Measurements from ENCODE around the gene RPN2.

The RPN2 gene

DNA sequence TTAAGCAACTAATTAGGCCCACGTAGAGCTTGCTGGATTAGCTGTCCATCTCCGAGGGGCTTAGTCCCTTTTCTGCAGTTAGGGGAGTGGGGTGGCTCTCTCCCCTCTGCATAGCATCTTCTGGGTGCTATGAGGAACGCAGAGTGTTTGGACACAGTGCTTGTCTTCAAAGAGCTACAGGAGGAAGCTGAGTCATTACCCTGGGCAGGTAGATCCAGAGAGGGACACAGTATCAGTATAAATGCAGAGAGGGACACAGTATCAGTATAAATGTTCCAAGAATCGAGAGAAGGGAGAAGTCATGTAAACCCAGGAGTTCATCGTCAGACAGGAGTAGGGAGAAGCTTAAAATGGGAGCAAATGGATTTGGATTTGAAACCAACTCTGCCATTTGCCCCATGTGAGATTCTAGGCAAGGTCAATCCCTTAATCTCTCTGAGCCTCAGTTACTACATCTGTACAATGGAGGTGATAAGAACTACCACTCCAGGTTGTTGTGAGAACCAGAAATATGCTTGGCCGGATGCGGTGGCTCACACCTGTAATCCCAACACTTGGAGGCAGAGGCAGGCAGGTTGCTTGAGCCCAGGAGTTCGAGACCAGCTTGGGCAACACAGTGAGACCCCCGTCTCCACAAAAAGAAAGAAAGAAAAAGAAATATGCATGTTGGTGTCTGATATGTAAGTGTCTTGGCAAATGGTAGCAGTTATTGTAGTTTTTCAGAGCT lies 88.0 kb downstream of the RPN2 start:
- no peak for TF ChIP-seq ZNF274 (IDR thresholded peaks at IDR 0.05; ENCODE audit: low read depth, low read length)
- no peak overlapping the region for H3K4me3 ChIP-seq (ENCODE audit: low read length)

GRCh38 chr20:37267667-37268313 lies 88.7 kb downstream of the RPN2 start:
- H3K4me3 ChIP-seq (ENCODE audit: low read length): no peak overlapping the region
- TF ChIP-seq ZNF274 (IDR thresholded peaks at IDR 0.05; ENCODE audit: low read depth, low read length): no peak

GRCh38 chr20:37270576-37271420 lies 91.7 kb downstream of the RPN2 start:
- TF ChIP-seq ZNF274 (IDR thresholded peaks at IDR 0.05; ENCODE audit: low read depth, low read length): no peak

GRCh38 chr20:37271421-37271768 lies 92.3 kb downstream of the RPN2 start:
- no peak for TF ChIP-seq ZNF274 (IDR thresholded peaks at IDR 0.05; ENCODE audit: low read depth, low read length)
- H3K4me3 ChIP-seq (ENCODE audit: low read length): no peak overlapping the region

More at GRCh38 chr20:37270576-37271420, 91.7 kb downstream of the RPN2 start:
- no peak overlapping the region for H3K4me3 ChIP-seq (ENCODE audit: low read length)

DNA sequence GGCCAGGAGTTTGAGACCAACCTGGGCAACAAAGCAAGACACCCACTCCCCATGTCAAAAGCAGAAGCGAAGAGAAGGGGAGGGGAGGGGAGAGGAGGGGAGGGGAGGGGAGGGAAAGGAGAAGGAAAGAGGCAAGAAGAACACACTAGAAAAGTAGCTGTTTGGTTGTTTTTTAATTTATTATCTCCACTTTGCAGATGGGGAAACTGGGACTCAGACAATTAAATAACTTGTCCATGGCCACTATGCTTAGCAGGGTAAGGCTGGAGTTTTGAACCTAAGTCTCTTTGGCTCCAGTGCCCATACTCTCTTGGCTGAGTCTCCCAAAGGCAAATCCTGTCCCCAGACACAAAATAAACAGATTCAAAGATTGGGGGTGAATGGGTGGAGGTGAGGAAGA lies 94.9 kb downstream of the RPN2 start:
- TF ChIP-seq ZNF274 (IDR thresholded peaks at IDR 0.05; ENCODE audit: low read depth, low read length): no peak

GRCh38 chr20:37274851-37275524 lies 95.9 kb downstream of the RPN2 start:
- TF ChIP-seq ZNF274 (IDR thresholded peaks at IDR 0.05; ENCODE audit: low read depth, low read length): no peak
- H3K4me3 ChIP-seq (ENCODE audit: low read length): no peak overlapping the region

More for the DNA sequence above, 94.9 kb downstream of the RPN2 start:
- no peak overlapping the region for H3K4me3 ChIP-seq (ENCODE audit: low read length)

- TF ChIP-seq ZNF274 (IDR thresholded peaks at IDR 0.05; ENCODE audit: low read depth, low read length): no peak
- H3K4me3 ChIP-seq (ENCODE audit: low read length): no peak overlapping the region
These were observed 97.5 kb downstream of the RPN2 start for GRCh38 chr20:37276494-37277252.

GRCh38 chr20:37277253-37277593 lies 98.1 kb downstream of the RPN2 start:
- no peak overlapping the region for H3K4me3 ChIP-seq (ENCODE audit: low read length)
- no peak for TF ChIP-seq ZNF274 (IDR thresholded peaks at IDR 0.05; ENCODE audit: low read depth, low read length)

GRCh38 chr20:37278966-37279590 lies 99.9 kb downstream of the RPN2 start:
- TF ChIP-seq ZNF274 (IDR thresholded peaks at IDR 0.05; ENCODE audit: low read depth, low read length): no peak

GRCh38 chr20:37279820-37280219 lies 100.7 kb downstream of the RPN2 start:
- no peak overlapping the region for H3K4me3 ChIP-seq (ENCODE audit: low read length)
- no peak for TF ChIP-seq ZNF274 (IDR thresholded peaks at IDR 0.05; ENCODE audit: low read depth, low read length)

More at GRCh38 chr20:37278966-37279590, 99.9 kb downstream of the RPN2 start:
- H3K4me3 ChIP-seq (ENCODE audit: low read length): no peak overlapping the region

GRCh38 chr20:37280403-37280802 lies 101.3 kb downstream of the RPN2 start:
- TF ChIP-seq ZNF274 (IDR thresholded peaks at IDR 0.05; ENCODE audit: low read depth, low read length): no peak

DNA sequence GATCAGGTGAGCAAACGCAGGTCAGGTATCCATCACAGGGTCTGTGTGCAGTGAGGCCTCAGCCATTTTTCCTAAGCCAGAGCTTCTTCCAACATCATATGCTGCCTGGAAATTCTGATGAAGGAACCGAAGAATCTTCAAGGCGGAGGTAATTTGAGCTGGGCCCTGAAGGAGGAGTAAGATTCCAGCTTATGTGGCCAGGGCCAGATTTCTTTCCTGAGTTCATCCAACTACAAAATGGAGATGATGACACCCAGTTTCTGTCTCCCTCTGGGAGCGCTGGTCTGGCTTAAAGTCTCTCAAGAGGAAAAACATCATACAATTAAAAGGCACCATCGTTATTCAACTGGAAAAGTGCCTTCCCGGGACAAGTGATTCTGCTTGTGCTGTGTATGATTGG lies 103.4 kb downstream of the RPN2 start:
- TF ChIP-seq ZNF274 (IDR thresholded peaks at IDR 0.05; ENCODE audit: low read depth, low read length): no peak
- H3K4me3 ChIP-seq (ENCODE audit: low read length): no peak overlapping the region

More at GRCh38 chr20:37280403-37280802, 101.3 kb downstream of the RPN2 start:
- no peak overlapping the region for H3K4me3 ChIP-seq (ENCODE audit: low read length)
